ENCODE measurements around the gene ATP9B.

ATP9B gene

GRCh38 chr18:79405019-79405780 lies 336.0 kb downstream of the ATP9B start:
- H3K27me3 ChIP-seq (replicated peaks; ENCODE audit: insufficient read depth, low read length): no peaks in the 10 kb centered on the region
- no peaks in the 10 kb centered on the region for H3F3A ChIP-seq (ENCODE audit: insufficient read depth, low read length)
- H3K27ac ChIP-seq (ENCODE audit: low read length): no peak overlapping the region
- no peak overlapping the region for H3K4me3 ChIP-seq (ENCODE audit: low read length)
- H3K9me2 ChIP-seq (replicated peaks; ENCODE audit: insufficient read depth, low read length): no peaks in the 10 kb centered on the region
- H3K4me2 ChIP-seq (ENCODE audit: low read depth, low read length): no peak overlapping the region
- TF ChIP-seq CTCF (IDR thresholded peaks at IDR 0.05; ENCODE audit: low read length): no peak
- TF ChIP-seq EZH2phosphoT487 (IDR thresholded peaks at IDR 0.05; ENCODE audit: low read length): no peak
- no peak for TF ChIP-seq EZH2 (optimal IDR thresholded peaks at IDR 0.05; ENCODE audit: low read depth, low read length)
- H2AFZ ChIP-seq (ENCODE audit: low read length): no peak overlapping the region
- no peaks in the 10 kb centered on the region for H3K36me3 ChIP-seq (replicated peaks; ENCODE audit: insufficient read depth, low read length)
- no peaks in the 10 kb centered on the region for H4K20me1 ChIP-seq (ENCODE audit: insufficient read depth, low read length)
- H3K79me2 ChIP-seq (ENCODE audit: low read length): peaks cover 5% of the 10 kb centered on the region; the same call in 1 of the 2 replicates
- DNase-seq: no peak
- no peaks in the 10 kb centered on the region for H3K4me1 ChIP-seq (ENCODE audit: low read length)
- H3K9me3 ChIP-seq (replicated peaks; ENCODE audit: insufficient read depth, low read length): no peaks in the 10 kb centered on the region
- no peak overlapping the region for H3K9ac ChIP-seq (ENCODE audit: low read length)

GRCh38 chr18:79405781-79406575 lies 336.8 kb downstream of the ATP9B start:
- no peak overlapping the region for H3K4me2 ChIP-seq (ENCODE audit: low read depth, low read length)
- no peaks in the 10 kb centered on the region for H3F3A ChIP-seq (ENCODE audit: insufficient read depth, low read length)
- H3K4me3 ChIP-seq (ENCODE audit: low read length): no peak overlapping the region
- no peaks in the 10 kb centered on the region for H3K9me3 ChIP-seq (replicated peaks; ENCODE audit: insufficient read depth, low read length)
- no peaks in the 10 kb centered on the region for H3K4me1 ChIP-seq (ENCODE audit: low read length)
- H4K20me1 ChIP-seq (ENCODE audit: insufficient read depth, low read length): no peaks in the 10 kb centered on the region
- no peak for TF ChIP-seq EZH2phosphoT487 (IDR thresholded peaks at IDR 0.05; ENCODE audit: low read length)
- no peak for TF ChIP-seq CTCF (IDR thresholded peaks at IDR 0.05; ENCODE audit: low read length)
- no peak for TF ChIP-seq EZH2 (optimal IDR thresholded peaks at IDR 0.05; ENCODE audit: low read depth, low read length)
- H3K27ac ChIP-seq (ENCODE audit: low read length): no peak overlapping the region
- H2AFZ ChIP-seq (ENCODE audit: low read length): no peak overlapping the region
- H3K27me3 ChIP-seq (replicated peaks; ENCODE audit: insufficient read depth, low read length): no peaks in the 10 kb centered on the region
- peaks cover 5% of the 10 kb centered on the region; the same call in 1 of the 2 replicates for H3K79me2 ChIP-seq (ENCODE audit: low read length)
- DNase-seq: no peak
- no peak overlapping the region for H3K9ac ChIP-seq (ENCODE audit: low read length)
- no peaks in the 10 kb centered on the region for H3K36me3 ChIP-seq (replicated peaks; ENCODE audit: insufficient read depth, low read length)
- H3K9me2 ChIP-seq (replicated peaks; ENCODE audit: insufficient read depth, low read length): no peaks in the 10 kb centered on the region

GRCh38 chr18:79406708-79407107 lies 337.5 kb downstream of the ATP9B start:
- no peak overlapping the region for H3K4me3 ChIP-seq (ENCODE audit: low read length)
- H3K27me3 ChIP-seq (replicated peaks; ENCODE audit: insufficient read depth, low read length): no peaks in the 10 kb centered on the region
- no peak overlapping the region for H3K4me2 ChIP-seq (ENCODE audit: low read depth, low read length)
- H3K4me1 ChIP-seq (ENCODE audit: low read length): no peaks in the 10 kb centered on the region
- no peaks in the 10 kb centered on the region for H3K36me3 ChIP-seq (replicated peaks; ENCODE audit: insufficient read depth, low read length)
- H4K20me1 ChIP-seq (ENCODE audit: insufficient read depth, low read length): no peaks in the 10 kb centered on the region
- H3K27ac ChIP-seq (ENCODE audit: low read length): no peak overlapping the region
- H3K9ac ChIP-seq (ENCODE audit: low read length): no peak overlapping the region
- no peaks in the 10 kb centered on the region for H3K9me3 ChIP-seq (replicated peaks; ENCODE audit: insufficient read depth, low read length)
- DNase-seq: no peak
- peaks cover 5% of the 10 kb centered on the region; the same call in 1 of the 2 replicates for H3K79me2 ChIP-seq (ENCODE audit: low read length)
- TF ChIP-seq EZH2phosphoT487 (IDR thresholded peaks at IDR 0.05; ENCODE audit: low read length) (no peak), CTCF (IDR thresholded peaks at IDR 0.05; ENCODE audit: low read length) (no peak), EZH2 (optimal IDR thresholded peaks at IDR 0.05; ENCODE audit: low read depth, low read length) (no peak)
- H2AFZ ChIP-seq (ENCODE audit: low read length): no peak overlapping the region
- no peaks in the 10 kb centered on the region for H3K9me2 ChIP-seq (replicated peaks; ENCODE audit: insufficient read depth, low read length)
- no peaks in the 10 kb centered on the region for H3F3A ChIP-seq (ENCODE audit: insufficient read depth, low read length)

Data from MM.1S (cell line).